ENCODE data around the gene PRKCH.

GRCh38 chr14:61439779-61440418 lies 118.5 kb downstream of the PRKCH start:
- TF ChIP-seq OSR1 (CRISPR knock-in tag; IDR thresholded peaks at IDR 0.05) (no peak), CSRNP3 (CRISPR knock-in tag; IDR thresholded peaks at IDR 0.05) (no peak), RARB (CRISPR knock-in tag; IDR thresholded peaks at IDR 0.05) (no peak), TOX (CRISPR knock-in tag; IDR thresholded peaks at IDR 0.05; ENCODE audit: borderline replicate concordance) (no peak), TCF4 (CRISPR knock-in tag; IDR thresholded peaks at IDR 0.05; ENCODE audit: borderline replicate concordance) (no peak), CSDC2 (CRISPR knock-in tag; IDR thresholded peaks at IDR 0.05) (no peak), ZFP30 (CRISPR knock-in tag; IDR thresholded peaks at IDR 0.05) (no peak), ZNF565 (CRISPR knock-in tag; conservative IDR thresholded peaks at IDR 0.05; ENCODE audit: low read depth) (no peak), SNAI2 (CRISPR knock-in tag; IDR thresholded peaks at IDR 0.05) (no peak)
- TF ChIP-seq, protein P1, sequence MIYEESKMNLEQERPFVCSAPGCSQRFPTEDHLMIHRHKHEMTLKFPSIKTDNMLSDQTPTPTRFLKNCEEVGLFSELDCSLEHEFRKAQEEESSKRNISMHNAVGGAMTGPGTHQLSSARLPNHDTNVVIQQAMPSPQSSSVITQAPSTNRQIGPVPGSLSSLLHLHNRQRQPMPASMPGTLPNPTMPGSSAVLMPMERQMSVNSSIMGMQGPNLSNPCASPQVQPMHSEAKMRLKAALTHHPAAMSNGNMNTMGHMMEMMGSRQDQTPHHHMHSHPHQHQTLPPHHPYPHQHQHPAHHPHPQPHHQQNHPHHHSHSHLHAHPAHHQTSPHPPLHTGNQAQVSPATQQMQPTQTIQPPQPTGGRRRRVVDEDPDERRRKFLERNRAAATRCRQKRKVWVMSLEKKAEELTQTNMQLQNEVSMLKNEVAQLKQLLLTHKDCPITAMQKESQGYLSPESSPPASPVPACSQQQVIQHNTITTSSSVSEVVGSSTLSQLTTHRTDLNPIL (CRISPR knock-in tag; IDR thresholded peaks at IDR 0.05; ENCODE audit: low read depth) = no peak
- TF ChIP-seq, protein P2, sequence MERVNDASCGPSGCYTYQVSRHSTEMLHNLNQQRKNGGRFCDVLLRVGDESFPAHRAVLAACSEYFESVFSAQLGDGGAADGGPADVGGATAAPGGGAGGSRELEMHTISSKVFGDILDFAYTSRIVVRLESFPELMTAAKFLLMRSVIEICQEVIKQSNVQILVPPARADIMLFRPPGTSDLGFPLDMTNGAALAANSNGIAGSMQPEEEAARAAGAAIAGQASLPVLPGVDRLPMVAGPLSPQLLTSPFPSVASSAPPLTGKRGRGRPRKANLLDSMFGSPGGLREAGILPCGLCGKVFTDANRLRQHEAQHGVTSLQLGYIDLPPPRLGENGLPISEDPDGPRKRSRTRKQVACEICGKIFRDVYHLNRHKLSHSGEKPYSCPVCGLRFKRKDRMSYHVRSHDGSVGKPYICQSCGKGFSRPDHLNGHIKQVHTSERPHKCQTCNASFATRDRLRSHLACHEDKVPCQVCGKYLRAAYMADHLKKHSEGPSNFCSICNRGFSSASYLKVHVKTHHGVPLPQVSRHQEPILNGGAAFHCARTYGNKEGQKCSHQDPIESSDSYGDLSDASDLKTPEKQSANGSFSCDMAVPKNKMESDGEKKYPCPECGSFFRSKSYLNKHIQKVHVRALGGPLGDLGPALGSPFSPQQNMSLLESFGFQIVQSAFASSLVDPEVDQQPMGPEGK (CRISPR knock-in tag; IDR thresholded peaks at IDR 0.05; ENCODE audit: borderline replicate concordance) = no peak

Measured in SK-N-SH treated with all-trans-retinoic acid at 6 μM for 48 hours (cell line).